Coronary artery (tissue), 2 donors: ENCODE data around the gene FGF11.
"Not testable (repeated sequence)": the region's sequence is repeated elsewhere in the genome, so short reads cannot be mapped to it uniquely, and the experiment has no call there.

Source experiments
- DNase-seq: peaks from one replicate; pipeline ENCODE4 v3.0.0-alpha.2; 2017; ENCODE audit warnings: low spot score
- H3K27ac ChIP-seq, 2 donors: fragments of 200-600 bp; sonication (generic); one replicate each; pipeline ENCODE4 v1.5.1; 2016 to 2019
- H3K4me3 ChIP-seq: fragments of 200-600 bp; sonication (generic); 2 replicates; pipeline ENCODE4 v1.5.1; 2016; ENCODE audit warnings: mild to moderate bottlenecking, moderate library complexity
- TF ChIP-seq, protein P1 (sequence below): fragments of 200-600 bp; sonication (generic); IDR thresholded peaks from one replicate; pipeline ENCODE4 v1.5.1; 2019; ENCODE audit warnings: antibody characterized with exemption

Gene FGF11

DNA sequence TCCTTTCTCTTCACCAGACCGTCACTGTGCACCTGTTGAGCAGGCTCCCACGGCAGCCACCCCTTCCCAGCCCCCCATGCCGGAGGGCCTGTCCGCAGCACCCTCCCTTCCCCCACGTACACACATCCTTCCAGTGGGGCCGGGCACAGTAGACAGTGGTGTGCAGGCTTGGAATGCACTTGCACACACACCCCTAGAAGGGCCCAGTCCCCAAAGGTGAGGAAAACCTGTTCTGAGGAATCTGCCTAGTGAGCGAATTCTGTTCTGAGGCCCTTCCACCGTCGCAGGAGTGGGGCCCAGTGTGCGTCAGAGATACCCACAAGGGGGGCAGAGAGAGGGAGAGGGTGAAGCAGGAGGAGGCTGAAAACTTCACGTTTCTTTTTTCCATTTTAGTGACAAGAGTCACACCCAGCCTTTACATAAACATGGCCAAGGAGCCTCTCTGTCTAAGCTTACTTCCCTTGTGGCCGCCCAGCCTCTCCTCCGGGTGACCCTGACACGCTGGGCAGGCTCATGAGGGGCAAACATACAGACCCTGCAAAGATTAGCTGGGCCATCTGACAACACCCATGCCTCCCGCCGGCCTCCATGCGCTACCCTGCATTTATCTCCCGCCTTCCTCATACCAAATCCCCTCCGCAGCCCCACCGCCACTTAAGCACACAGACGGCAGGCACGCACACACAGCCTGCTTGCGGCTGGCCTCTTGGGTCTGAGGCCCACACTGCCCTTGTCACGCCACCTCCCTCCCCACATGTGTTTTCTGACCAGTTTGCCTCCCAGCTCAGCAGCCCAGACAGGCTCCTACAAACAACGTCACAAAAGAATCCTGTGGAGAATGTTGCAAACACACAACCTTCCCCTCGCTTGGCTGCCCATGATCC lies 38.3 kb downstream of the FGF11 start:
- no peak for DNase-seq
- H3K4me3 ChIP-seq: peak overlapping the region; percentile 96
- TF ChIP-seq, protein P1, sequence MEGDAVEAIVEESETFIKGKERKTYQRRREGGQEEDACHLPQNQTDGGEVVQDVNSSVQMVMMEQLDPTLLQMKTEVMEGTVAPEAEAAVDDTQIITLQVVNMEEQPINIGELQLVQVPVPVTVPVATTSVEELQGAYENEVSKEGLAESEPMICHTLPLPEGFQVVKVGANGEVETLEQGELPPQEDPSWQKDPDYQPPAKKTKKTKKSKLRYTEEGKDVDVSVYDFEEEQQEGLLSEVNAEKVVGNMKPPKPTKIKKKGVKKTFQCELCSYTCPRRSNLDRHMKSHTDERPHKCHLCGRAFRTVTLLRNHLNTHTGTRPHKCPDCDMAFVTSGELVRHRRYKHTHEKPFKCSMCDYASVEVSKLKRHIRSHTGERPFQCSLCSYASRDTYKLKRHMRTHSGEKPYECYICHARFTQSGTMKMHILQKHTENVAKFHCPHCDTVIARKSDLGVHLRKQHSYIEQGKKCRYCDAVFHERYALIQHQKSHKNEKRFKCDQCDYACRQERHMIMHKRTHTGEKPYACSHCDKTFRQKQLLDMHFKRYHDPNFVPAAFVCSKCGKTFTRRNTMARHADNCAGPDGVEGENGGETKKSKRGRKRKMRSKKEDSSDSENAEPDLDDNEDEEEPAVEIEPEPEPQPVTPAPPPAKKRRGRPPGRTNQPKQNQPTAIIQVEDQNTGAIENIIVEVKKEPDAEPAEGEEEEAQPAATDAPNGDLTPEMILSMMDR: no peak
- H3K27ac ChIP-seq: peak overlapping the region; percentile 99 to 100

DNA sequence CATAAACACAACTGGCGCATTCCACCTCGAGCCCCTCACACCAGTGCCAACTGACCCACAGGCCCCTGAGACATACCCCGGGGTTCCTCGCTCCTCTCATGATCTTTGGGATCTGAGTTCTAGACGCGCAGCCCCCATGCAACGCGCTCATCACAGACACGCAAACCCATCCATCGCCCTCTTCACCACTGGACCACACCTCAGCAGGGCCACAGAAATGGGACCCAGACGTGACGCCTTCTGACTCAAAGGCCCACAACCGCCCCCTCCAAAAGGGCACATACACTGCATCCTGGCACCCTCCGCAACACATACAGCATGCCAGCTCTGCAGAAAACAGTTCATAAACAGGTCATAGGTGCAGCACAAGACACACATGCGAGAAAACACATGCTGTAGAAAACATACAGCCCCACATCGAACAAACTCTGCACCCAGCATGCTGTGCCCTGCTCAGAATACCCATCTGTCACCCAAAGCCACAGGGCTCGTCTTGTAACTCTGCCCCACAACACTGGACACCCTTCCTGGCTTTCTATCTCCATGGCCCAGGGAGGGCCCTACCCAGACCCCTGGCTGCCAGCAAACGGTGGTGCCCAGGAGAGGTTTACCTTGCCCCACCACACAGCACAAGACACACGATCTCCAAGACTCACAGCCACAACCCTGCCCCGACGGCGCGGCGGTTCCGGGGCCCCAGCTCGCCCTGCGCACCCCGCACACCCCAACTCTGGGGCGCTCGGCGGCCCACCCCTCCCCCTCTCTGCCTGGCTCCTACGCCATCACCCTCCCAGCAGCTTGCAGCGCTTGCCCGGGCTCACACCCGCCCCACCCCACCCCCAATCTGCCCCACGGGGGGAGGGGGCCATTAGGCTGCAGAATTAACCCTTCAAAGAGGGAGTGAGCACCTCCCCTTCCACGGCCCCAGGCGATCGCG lies 39.2 kb downstream of the FGF11 start:
- TF ChIP-seq, protein P1: no peak
- H3K27ac ChIP-seq: peak overlapping the region; percentile 99 to 100
- H3K4me3 ChIP-seq: peak overlapping the region; percentile 96
- DNase-seq: no peak

DNA sequence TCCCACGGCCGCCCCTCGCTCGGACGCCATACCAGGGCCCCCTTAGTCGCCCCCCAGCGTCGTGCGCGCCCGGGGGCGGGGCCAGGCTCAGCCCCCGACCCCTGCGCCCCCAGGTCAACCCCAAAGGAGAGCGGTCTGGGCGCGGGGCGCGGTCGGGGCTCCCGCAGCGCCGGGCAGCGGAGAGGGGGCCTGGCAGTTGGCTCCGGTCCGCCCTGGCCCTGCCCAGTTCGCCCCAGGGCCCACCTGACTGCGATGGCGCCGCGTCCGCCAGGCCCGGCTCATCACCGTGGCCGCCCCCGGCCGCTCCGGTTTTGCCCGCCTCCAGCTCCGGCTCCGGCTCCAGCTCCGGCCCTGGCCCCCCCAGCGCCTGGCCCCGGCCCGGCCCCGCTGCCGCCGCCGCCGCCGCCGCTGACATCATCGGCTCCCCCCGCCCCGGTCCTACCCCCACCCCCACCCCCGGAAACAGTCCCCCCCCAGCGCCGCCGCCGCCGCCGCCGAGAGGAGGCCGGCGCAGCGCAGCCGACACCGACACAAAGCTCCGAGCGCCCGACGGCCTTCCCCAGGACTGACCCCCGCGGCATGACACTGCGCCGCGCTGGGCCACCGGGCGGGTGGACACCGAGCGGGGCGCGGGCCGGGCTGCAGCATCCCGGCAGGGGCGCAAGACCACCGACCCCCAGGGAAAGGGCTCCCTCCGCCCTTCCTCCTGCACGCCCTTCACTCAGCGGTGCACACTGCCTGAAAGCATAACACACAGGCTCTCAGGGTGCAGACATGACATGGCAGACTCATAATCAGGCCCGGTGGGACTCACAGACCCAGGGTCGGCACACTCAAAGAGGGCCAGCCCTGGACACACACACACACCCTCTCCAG lies 40.1 kb downstream of the FGF11 start, which contains the start of gene ZBTB4:
ZBTB4 (minus strand) TSS at position 419 of the 876 bp plus-strand sequence. CDS start 12,830 bp downstream, outside the sequence.
- peak; percentile 83 for DNase-seq
- peak within 1 kb of the TSS; percentile 99 to 100 for H3K27ac ChIP-seq
- TF ChIP-seq, protein P1: no peak
- H3K4me3 ChIP-seq: peak within 1 kb of the TSS; percentile 96

DNA sequence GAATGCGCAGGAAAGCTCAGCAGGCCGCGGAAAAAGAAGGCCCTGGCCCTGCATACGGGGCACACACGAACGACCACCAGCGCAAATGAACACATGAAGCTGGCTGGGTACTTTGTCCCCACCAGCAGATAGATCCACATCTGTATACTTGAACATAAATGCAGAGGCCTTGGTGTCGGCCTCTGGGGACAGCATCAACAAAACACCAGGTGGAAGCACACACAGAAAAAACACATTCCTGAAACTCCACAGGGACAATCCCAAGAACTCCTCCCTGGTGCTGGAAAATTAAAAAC lies 40.7 kb downstream of the FGF11 start:
- Histone ChIP-seq H3K4me3 (peak overlapping the region; percentile 96), H3K27ac (peak overlapping the region; percentile 99 to 100)
- TF ChIP-seq, protein P1: no peak
- no peak for DNase-seq

DNA sequence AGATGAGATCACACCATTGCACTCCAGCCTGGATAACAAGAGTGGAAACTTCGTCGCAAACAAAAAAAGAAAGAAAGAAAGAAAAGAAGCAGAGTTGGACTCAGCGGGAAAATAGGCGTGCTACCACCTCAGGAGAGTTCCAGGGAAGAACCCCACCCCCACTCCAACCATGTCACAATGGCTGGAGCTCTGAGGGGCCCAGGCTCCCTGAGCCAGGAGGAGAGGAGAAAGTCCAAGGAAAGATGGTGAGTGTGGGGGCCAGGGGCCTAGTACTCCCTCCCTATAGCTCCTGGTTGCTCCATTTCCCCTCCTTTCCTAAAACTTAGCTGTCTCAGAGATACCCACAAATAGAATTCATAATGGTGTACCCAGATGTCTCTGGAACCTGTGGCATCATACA lies 42.0 kb downstream of the FGF11 start, which contains the start of gene SLC35G6:
SLC35G6 (plus strand) TSS at position 172 of the 400 bp plus-strand sequence; CDS start at position 243, 71 bp downstream.
- Histone ChIP-seq H3K27ac (peak within 1 kb of the TSS; percentile 99 to 100), H3K4me3 (peak within 1 kb of the TSS; percentile 96)
- not testable (repeated sequence) for DNase-seq

DNA sequence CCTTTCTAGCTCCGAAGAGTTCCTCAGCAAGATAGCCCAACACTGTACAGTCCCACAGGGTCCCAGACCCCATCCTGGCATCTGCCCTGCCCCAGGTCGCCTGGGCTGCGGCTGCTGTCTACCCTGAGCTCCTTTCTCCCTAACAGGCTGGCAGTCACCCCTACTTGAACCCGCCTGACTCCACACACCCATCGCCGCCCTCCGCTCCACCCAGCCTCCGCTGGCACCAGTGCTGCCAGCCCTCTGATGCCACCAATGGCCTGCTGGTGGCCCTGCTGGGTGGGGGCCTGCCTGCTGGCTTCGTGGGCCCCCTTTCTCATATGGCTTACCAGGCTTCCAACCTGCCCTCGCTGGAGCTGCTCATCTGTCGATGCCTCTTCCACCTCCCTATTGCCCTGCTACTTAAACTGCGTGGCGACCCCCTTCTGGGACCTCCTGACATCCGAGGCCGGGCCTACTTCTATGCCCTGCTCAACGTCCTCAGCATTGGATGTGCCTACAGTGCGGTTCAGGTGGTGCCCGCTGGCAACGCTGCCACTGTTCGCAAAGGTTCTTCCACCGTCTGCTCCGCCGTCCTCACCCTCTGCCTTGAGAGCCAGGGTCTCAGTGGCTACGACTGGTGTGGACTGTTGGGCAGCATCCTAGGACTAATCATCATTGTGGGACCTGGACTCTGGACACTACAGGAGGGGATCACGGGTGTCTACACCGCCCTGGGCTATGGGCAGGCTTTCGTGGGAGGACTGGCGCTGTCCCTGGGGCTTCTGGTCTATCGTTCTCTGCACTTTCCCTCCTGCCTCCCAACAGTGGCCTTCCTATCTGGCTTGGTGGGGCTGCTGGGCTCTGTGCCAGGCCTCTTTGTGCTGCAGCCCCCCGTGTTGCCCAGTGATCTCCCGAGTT lies 42.8 kb downstream of the FGF11 start:
- H3K27ac ChIP-seq: peak overlapping the region; percentile 93 to 98
- H3K4me3 ChIP-seq, DNase-seq: not testable (repeated sequence)

DNA sequence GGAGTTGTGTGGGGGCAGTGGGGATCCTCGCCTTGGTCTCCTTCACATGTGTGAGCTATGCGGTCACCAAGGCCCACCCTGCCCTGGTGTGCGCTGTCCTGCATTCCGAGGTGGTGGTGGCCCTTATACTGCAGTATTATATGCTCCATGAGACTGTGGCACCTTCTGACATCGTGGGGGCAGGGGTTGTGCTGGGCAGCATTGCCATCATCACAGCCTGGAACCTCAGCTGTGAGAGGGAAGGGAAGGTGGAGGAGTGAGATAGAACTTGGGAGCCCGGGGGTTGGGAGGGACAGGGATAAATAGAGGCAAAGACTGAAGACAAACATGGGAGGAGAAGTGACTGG lies 43.4 kb downstream of the FGF11 start:
- peak overlapping the region; percentile 73 for H3K4me3 ChIP-seq
- DNase-seq: not testable (repeated sequence)
- peak overlapping the region; percentile 93 to 98 for H3K27ac ChIP-seq
